Mammary epithelial cell (primary cell): ENCODE measurements around the gene MAGEB17.

Source experiments
- EZH2 ChIP-seq: IDR thresholded peaks from 2 replicates; pipeline ENCODE4 v1.6.1; 2012; ENCODE audit warnings: low read length, inconsistent platforms, borderline replicate concordance
- TF ChIP-seq, protein P1 (sequence below), 2 donors: IDR thresholded peaks in 1 of 2; conservative IDR thresholded peaks in 1 of 2; 2 replicates each; pipeline ENCODE4 v1.5.1; 2011 to 2012; ENCODE audit warnings: inconsistent platforms in 2 of 2, low read length in 2 of 2, mild to moderate bottlenecking in 2 of 2, control low read depth in 1 of 2, low read depth in 1 of 2; ENCODE audit not compliant: insufficient read depth in 1 of 2; ENCODE audit errors: extremely low read depth in 1 of 2

DNA sequence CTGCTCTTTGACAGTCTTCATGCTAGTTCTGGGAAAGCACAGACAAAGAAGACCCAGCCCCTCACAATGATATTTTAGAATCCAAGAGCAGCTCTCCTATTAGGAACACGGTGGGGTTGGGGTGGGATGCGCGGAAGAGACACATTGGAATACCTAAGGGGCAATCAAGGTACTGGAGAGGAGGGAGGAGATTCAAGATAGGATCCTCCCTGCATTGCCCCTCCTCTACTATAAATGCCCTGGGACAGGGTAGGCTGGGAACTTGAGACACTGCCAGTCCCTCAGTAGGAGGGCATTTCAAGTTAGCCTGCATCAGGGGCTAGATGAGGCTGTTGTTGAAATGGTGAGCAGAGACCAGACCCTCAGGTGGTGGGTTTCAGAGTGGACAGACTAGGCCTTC is 5.1 kb downstream of the MAGEB17 start:
- TF ChIP-seq, protein P1, sequence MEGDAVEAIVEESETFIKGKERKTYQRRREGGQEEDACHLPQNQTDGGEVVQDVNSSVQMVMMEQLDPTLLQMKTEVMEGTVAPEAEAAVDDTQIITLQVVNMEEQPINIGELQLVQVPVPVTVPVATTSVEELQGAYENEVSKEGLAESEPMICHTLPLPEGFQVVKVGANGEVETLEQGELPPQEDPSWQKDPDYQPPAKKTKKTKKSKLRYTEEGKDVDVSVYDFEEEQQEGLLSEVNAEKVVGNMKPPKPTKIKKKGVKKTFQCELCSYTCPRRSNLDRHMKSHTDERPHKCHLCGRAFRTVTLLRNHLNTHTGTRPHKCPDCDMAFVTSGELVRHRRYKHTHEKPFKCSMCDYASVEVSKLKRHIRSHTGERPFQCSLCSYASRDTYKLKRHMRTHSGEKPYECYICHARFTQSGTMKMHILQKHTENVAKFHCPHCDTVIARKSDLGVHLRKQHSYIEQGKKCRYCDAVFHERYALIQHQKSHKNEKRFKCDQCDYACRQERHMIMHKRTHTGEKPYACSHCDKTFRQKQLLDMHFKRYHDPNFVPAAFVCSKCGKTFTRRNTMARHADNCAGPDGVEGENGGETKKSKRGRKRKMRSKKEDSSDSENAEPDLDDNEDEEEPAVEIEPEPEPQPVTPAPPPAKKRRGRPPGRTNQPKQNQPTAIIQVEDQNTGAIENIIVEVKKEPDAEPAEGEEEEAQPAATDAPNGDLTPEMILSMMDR (conservative IDR thresholded peaks at IDR 0.05 in 1 of 2, IDR thresholded peaks at IDR 0.05 in 1 of 2; ENCODE audit: extremely low read depth in 1 of 2, insufficient read depth in 1 of 2, low read depth in 1 of 2, low read length in 2 of 2): no peak
- TF ChIP-seq EZH2: no peak
